Gastrocnemius medialis (tissue), 4 donors: Measurements from ENCODE around the gene ALX3.

ENCODE experiments used
- POLR2A ChIP-seq, 2 donors: fragments of 450-650 bp; IDR thresholded peaks; one replicate each; pipeline ENCODE4 v1.6.1; 2017; ENCODE audit warnings: antibody characterized with exemption in 2 of 2, mild to moderate bottlenecking in 2 of 2, moderate library complexity in 2 of 2
- TF ChIP-seq, protein P1 (sequence below), 5 experiments: fragments of 450-650 bp in 3 of 5; fragments of 200-600 bp in 2 of 5; sonication (generic) in 2 of 5; IDR thresholded peaks in 4 of 5; conservative IDR thresholded peaks in 1 of 5; 1 replicate in 4 of 5; 2 replicates in 1 of 5; pipeline ENCODE4 v1.5.1; 2016 to 2019; ENCODE audit warnings: antibody characterized with exemption in 5 of 5, mild to moderate bottlenecking in 3 of 5, moderate library complexity in 3 of 5

DNA sequence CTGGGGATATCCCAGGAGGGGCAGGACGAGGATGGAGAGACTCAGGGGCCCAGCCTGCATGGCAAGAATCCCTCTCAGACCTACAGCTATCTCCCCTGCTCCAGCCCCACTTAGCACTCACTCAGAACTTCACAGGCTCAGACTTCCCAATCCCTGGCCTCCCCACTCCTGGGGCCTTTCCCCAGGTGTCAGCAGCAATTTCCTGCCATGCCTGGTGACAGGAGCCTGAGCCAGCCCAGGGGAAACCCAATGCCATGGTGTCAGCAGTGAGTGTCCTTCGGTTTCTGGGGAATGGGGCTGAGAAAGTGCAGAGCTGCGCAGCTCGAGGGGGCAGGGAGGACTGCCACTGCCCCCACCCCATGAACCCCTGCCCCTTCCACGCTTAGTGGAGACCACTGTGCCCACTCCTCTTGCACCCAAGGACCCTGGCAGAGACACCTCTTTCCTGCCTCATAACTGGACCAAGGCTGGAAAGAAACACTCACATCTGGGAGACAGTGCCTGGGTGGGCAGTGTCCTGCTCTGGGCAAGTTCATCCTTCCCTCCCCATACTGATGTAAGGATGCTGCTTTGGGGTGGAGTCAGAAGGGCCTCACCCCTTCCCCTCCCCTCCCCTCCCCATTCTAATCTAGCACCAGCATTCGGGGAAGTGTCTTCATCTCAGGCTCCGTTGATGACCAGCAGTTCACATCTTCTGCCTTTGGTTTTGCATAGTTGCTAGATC lies 24.6 kb upstream of the ALX3 start:
- TF ChIP-seq, protein P1, sequence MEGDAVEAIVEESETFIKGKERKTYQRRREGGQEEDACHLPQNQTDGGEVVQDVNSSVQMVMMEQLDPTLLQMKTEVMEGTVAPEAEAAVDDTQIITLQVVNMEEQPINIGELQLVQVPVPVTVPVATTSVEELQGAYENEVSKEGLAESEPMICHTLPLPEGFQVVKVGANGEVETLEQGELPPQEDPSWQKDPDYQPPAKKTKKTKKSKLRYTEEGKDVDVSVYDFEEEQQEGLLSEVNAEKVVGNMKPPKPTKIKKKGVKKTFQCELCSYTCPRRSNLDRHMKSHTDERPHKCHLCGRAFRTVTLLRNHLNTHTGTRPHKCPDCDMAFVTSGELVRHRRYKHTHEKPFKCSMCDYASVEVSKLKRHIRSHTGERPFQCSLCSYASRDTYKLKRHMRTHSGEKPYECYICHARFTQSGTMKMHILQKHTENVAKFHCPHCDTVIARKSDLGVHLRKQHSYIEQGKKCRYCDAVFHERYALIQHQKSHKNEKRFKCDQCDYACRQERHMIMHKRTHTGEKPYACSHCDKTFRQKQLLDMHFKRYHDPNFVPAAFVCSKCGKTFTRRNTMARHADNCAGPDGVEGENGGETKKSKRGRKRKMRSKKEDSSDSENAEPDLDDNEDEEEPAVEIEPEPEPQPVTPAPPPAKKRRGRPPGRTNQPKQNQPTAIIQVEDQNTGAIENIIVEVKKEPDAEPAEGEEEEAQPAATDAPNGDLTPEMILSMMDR (IDR thresholded peaks at IDR 0.05 in 4 of 5, conservative IDR thresholded peaks at IDR 0.05 in 1 of 5), result no peak
- TF ChIP-seq POLR2A (IDR thresholded peaks at IDR 0.05), result no peak
